Hepatocyte (in vitro differentiated cells): ENCODE results near the gene EBPL. TPM values are rescaled to one million over a fixed set of nuclear protein-coding genes. Genes with fewer than 3 reads are reported as not detected.
A peak's percentile ranks its signal among the peaks of the same experiment; 100 is the strongest.

Experiments used
- DNase-seq: peaks from one replicate; pipeline ENCODE4 v3.0.0-alpha.2; 2016; ENCODE audit warnings: low spot score
- H2AFZ ChIP-seq: fragments of 200-600 bp; sonication (generic); 2 replicates; pipeline ENCODE4 v1.6.0; 2016; ENCODE audit warnings: antibody characterized with exemption, mild to moderate bottlenecking
- H3K27ac ChIP-seq: fragments of 200-600 bp; sonication (generic); 2 replicates; pipeline ENCODE4 v1.5.1; 2016; ENCODE audit warnings: mild to moderate bottlenecking
- H3K27me3 ChIP-seq: fragments of 200-600 bp; sonication (generic); 2 replicates; pipeline ENCODE4 v1.6.1; 2016
- H3K36me3 ChIP-seq: fragments of 200-600 bp; sonication (generic); replicated peaks from 2 replicates; pipeline ENCODE4 v1.5.1; 2016; ENCODE audit warnings: low read depth; ENCODE audit not compliant: insufficient read depth
- H3K4me1 ChIP-seq: fragments of 200-600 bp; sonication (generic); 2 replicates; pipeline ENCODE4 v1.5.1; 2016; ENCODE audit warnings: mild to moderate bottlenecking, moderate library complexity; ENCODE audit not compliant: insufficient read depth
- H3K4me2 ChIP-seq: fragments of 200-600 bp; sonication (generic); 2 replicates; pipeline ENCODE4 v1.6.0; 2016
- H3K4me3 ChIP-seq: fragments of 200-600 bp; sonication (generic); 2 replicates; pipeline ENCODE4 v1.5.1; 2016; ENCODE audit warnings: mild to moderate bottlenecking
- H3K79me2 ChIP-seq: fragments of 200-600 bp; sonication (generic); 2 replicates; pipeline ENCODE4 v1.6.0; 2017; ENCODE audit warnings: mild to moderate bottlenecking
- H3K9me2 ChIP-seq: fragments of 200-600 bp; sonication (generic); replicated peaks from 2 replicates; pipeline ENCODE4 v1.6.0; 2017; ENCODE audit warnings: mild to moderate bottlenecking; ENCODE audit not compliant: insufficient read depth
- H3K9me3 ChIP-seq: fragments of 200-600 bp; sonication (generic); 2 replicates; pipeline ENCODE4 v1.5.1; 2016; ENCODE audit warnings: low read depth, mild to moderate bottlenecking
- H4K20me1 ChIP-seq: fragments of 200-600 bp; sonication (generic); 2 replicates; pipeline ENCODE4 v1.6.0; 2016; ENCODE audit warnings: mild to moderate bottlenecking; ENCODE audit not compliant: insufficient read depth, poor library complexity, severe bottlenecking
- EZH2 ChIP-seq: fragments of 200-600 bp; sonication (generic); IDR thresholded peaks from 2 replicates; pipeline ENCODE4 v1.6.1; 2016; ENCODE audit warnings: antibody characterized with exemption, mild to moderate bottlenecking, borderline replicate concordance
- EZH2phosphoT487 ChIP-seq: fragments of 200-600 bp; sonication (generic); IDR thresholded peaks from one replicate; pipeline ENCODE4 v1.6.1; 2018; ENCODE audit warnings: antibody characterized with exemption, mild to moderate bottlenecking, low read depth, moderate library complexity; ENCODE audit not compliant: unreplicated experiment, severe bottlenecking
- WGBS: methylation state at CpG from one replicate; pipeline ENCODE4 v1.1.6; 2016; ENCODE audit warnings: low lambda C conversion rate; ENCODE audit errors: missing lambda C conversion rate; 5-methylcytosine and 5-hydroxymethylcytosine counted together
- polyA plus RNA-seq: library from polyadenylated mRNA; unstranded; fragments of >200 nt; fragmentation: Nextera tagmentation; extraction: Ambion mirVana; gene quantifications from 2 replicates; pipeline ENCODE4 v1.2.1, GENCODE V29; 2016
- total RNA-seq: library from RNA; depleted of rRNA; stranded (reverse); fragments of >200 nt; gene quantifications from 2 replicates; pipeline ENCODE4 v1.2.3, GENCODE V29; 2014
- TF ChIP-seq, protein P1 (sequence below): fragments of 200-600 bp; sonication (generic); IDR thresholded peaks from 2 replicates; pipeline ENCODE4 v1.5.1; 2016; ENCODE audit warnings: antibody characterized with exemption, mild to moderate bottlenecking; ENCODE audit not compliant: poor library complexity

Gene EBPL
- total and polyA plus RNA-seq, 2 experiments from 2014 or later: 135 to 180 TPM

DNA sequence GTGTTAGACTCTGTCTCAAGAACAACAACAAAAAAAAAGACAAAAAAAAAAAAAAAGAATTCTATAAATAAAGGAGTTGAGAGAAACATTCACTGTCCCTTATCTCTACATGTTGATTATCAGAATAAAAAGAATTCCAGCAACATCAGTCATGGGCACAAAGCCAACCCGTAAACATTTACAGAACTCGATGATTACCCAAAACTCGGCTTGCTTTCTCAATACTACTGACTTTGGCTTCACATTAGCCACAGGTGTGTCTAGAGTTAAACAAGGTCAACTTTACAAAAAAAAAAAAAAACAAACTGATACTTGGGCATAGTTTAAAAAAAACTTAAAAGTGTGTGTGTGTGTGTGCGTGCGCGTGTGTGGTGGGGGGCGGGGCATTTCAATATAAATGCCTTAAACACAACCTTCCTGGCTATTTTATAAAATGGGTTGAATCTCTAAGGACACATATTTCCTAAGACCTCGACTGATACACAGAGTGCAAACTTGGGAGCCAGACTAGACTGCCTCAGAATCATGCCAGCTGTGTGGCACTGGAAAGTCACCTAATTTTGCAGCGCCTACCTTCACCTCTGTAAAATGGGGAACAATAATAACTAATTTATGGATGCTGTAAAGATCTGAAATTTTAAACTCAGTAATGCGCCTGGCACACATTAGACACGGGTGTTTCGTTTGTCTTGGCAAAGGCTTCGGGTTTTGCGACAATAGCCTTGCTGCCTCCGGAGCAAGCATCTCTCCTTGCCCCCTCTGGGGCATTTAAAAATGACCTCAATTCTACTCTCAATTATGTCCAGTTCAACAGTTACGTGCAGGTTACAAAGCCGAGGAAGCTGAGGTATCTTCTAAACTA is 922 bp downstream of the EBPL start:
- Histone ChIP-seq H4K20me1 (no peaks in the 10 kb centered on the region), H3K27ac (peak overlapping the region; percentile 88), H3K27me3 (no peaks in the 10 kb centered on the region), H2AFZ (peak overlapping the region; percentile 93), H3K9me2 (no peaks in the 10 kb centered on the region), H3K4me2 (peak overlapping the region; percentile 91), H3K4me1 (peaks cover 10% of the 10 kb centered on the region), H3K36me3 (no peaks in the 10 kb centered on the region), H3K79me2 (peaks cover 43% of the 10 kb centered on the region), H3K4me3 (peak overlapping the region; percentile 53), H3K9me3 (no peaks in the 10 kb centered on the region)
- TF ChIP-seq EZH2 (no peak), EZH2phosphoT487 (no peak)
- TF ChIP-seq, protein P1, sequence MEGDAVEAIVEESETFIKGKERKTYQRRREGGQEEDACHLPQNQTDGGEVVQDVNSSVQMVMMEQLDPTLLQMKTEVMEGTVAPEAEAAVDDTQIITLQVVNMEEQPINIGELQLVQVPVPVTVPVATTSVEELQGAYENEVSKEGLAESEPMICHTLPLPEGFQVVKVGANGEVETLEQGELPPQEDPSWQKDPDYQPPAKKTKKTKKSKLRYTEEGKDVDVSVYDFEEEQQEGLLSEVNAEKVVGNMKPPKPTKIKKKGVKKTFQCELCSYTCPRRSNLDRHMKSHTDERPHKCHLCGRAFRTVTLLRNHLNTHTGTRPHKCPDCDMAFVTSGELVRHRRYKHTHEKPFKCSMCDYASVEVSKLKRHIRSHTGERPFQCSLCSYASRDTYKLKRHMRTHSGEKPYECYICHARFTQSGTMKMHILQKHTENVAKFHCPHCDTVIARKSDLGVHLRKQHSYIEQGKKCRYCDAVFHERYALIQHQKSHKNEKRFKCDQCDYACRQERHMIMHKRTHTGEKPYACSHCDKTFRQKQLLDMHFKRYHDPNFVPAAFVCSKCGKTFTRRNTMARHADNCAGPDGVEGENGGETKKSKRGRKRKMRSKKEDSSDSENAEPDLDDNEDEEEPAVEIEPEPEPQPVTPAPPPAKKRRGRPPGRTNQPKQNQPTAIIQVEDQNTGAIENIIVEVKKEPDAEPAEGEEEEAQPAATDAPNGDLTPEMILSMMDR: no peak
- WGBS: 6% methylated on average over 17 of the region's 17 CpGs
- DNase-seq: peak; percentile 65

DNA sequence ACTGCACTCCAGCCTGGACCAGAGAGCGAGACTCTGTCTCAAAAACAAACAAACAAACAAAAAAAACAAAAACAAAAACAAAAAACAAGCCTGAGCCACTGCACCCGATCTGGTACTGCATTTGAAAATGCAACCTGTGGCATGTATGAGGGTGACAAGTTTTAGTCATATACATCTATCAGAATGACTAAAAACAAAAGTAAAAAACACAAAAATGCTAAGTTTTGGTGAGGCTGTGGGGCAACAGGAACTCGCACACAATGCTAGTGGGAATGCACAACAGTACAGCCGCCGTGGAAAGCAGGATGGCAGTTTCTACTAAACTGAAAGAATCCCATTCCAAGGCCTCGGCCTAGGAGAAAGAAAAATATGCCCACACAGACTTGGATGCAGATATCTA is 7.8 kb downstream of the EBPL start:
- Histone ChIP-seq H3K27me3 (no peaks in the 10 kb centered on the region), H3K4me2 (no peak overlapping the region), H3K4me1 (no peaks in the 10 kb centered on the region), H4K20me1 (no peaks in the 10 kb centered on the region), H3K27ac (no peak overlapping the region), H3K9me3 (no peaks in the 10 kb centered on the region), H3K4me3 (no peak overlapping the region), H3K9me2 (no peaks in the 10 kb centered on the region), H2AFZ (no peak overlapping the region), H3K36me3 (no peaks in the 10 kb centered on the region), H3K79me2 (peaks cover 83% of the 10 kb centered on the region)
- 98% methylated on average over 6 of the region's 6 CpGs for WGBS
- no peak for DNase-seq
- TF ChIP-seq, protein P1: no peak
- no peak for TF ChIP-seq EZH2phosphoT487
- no peak for TF ChIP-seq EZH2

DNA sequence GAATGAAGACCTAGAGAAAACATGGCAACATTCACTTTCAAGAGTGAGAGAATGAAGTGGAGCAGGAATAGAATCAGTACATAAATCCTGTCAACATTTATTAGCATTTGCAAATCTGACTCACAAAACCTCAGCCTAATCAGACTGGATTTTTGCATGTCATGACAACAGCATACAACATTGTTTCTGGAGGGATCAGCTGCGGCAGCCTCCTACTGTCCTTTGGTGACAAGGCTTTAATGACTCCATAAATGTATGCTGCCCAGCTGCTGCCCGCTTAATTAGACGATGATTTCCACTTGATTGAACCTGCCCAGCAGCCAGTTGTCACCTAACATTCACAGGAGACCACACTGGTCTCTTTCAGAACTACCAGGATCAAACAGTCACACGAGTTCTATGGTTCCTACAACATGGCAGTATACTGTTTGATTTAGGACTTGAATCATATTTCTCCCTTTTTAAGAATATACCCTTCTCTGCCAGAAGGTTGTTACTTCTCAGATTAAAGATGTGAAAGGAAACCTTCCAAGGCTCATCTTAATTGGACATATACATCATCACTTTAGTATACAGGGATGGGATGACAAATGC is 9.3 kb downstream of the EBPL start:
- H4K20me1 ChIP-seq: no peaks in the 10 kb centered on the region
- TF ChIP-seq EZH2phosphoT487 (no peak), EZH2 (no peak)
- TF ChIP-seq, protein P1: no peak
- H3K27me3 ChIP-seq: no peaks in the 10 kb centered on the region
- no peak overlapping the region for H3K27ac ChIP-seq
- H3K4me1 ChIP-seq: no peaks in the 10 kb centered on the region
- H2AFZ ChIP-seq: no peak overlapping the region
- H3K9me3 ChIP-seq: no peaks in the 10 kb centered on the region
- no peaks in the 10 kb centered on the region for H3K9me2 ChIP-seq
- peaks cover 83% of the 10 kb centered on the region for H3K79me2 ChIP-seq
- no peak overlapping the region for H3K4me3 ChIP-seq
- no peak overlapping the region for H3K4me2 ChIP-seq
- 83% methylated on average over 4 of the region's 4 CpGs for WGBS
- no peak for DNase-seq
- H3K36me3 ChIP-seq: no peaks in the 10 kb centered on the region
